Parathyroid adenoma (tissue), 2 donors: ENCODE measurements around the gene SMARCA1.

ENCODE experiments used
- H2AFZ ChIP-seq: fragments of 300-600 bp; sonication (generic); one replicate; pipeline ENCODE4 v1.7.0; 2017; ENCODE audit warnings: antibody characterized with exemption, mild to moderate bottlenecking
- H3K27ac ChIP-seq: fragments of 300-600 bp; sonication (generic); one replicate; pipeline ENCODE4 v1.7.0; 2017
- H3K27me3 ChIP-seq: fragments of 300-600 bp; sonication (generic); one replicate; pipeline ENCODE4 v1.7.0; 2017; ENCODE audit warnings: low read length; ENCODE audit not compliant: control insufficient read depth, insufficient read depth
- H3K36me3 ChIP-seq: fragments of 300-600 bp; sonication (generic); one replicate; pipeline ENCODE4 v1.7.0; 2017; ENCODE audit warnings: low read length; ENCODE audit not compliant: control insufficient read depth, insufficient read depth
- H3K4me1 ChIP-seq: fragments of 300-600 bp; sonication (generic); one replicate; pipeline ENCODE4 v1.7.0; 2017; ENCODE audit warnings: control low read depth
- H3K4me2 ChIP-seq: fragments of 300-600 bp; sonication (generic); one replicate; pipeline ENCODE4 v1.7.0; 2017; ENCODE audit warnings: low read length
- H3K4me3 ChIP-seq: fragments of 300-600 bp; sonication (generic); one replicate; pipeline ENCODE4 v1.7.0; 2017; ENCODE audit warnings: low read depth, low read length
- H3K79me2 ChIP-seq: fragments of 300-600 bp; sonication (generic); one replicate; pipeline ENCODE4 v1.7.0; 2017; ENCODE audit warnings: control low read depth
- H3K9ac ChIP-seq: fragments of 300-600 bp; sonication (generic); one replicate; pipeline ENCODE4 v1.7.0; 2017; ENCODE audit warnings: mild to moderate bottlenecking
- H3K9me3 ChIP-seq: fragments of 300-600 bp; sonication (generic); one replicate; pipeline ENCODE4 v1.7.0; 2017; ENCODE audit warnings: low read length; ENCODE audit not compliant: control insufficient read depth
- TF ChIP-seq, protein P1 (sequence below): fragments of 300-600 bp; sonication (generic); IDR thresholded peaks from one replicate; pipeline ENCODE4 v1.7.0; 2017; ENCODE audit warnings: antibody characterized with exemption, mild to moderate bottlenecking
- donor health status: primary hyperparathyroidism.

The SMARCA1 gene

DNA sequence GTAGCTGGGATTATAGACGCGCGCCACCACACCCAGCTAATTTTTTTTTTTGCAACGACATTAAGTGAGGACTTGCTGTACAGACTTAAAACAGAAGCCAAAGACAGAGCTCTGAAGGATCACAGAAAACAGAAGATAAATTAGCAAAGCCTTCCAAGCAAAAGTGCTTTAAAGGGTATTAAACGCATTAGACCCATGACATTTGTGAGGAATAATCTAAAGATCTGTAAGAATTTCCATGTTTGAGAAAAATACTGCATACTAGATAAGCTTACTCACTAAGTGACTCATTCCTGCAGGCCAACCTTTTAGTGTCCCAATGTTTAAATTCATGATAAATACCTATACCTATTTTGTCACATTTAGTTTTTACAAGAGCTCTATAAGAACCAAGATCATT lies 27.4 kb downstream of the SMARCA1 start:
- TF ChIP-seq, protein P1, sequence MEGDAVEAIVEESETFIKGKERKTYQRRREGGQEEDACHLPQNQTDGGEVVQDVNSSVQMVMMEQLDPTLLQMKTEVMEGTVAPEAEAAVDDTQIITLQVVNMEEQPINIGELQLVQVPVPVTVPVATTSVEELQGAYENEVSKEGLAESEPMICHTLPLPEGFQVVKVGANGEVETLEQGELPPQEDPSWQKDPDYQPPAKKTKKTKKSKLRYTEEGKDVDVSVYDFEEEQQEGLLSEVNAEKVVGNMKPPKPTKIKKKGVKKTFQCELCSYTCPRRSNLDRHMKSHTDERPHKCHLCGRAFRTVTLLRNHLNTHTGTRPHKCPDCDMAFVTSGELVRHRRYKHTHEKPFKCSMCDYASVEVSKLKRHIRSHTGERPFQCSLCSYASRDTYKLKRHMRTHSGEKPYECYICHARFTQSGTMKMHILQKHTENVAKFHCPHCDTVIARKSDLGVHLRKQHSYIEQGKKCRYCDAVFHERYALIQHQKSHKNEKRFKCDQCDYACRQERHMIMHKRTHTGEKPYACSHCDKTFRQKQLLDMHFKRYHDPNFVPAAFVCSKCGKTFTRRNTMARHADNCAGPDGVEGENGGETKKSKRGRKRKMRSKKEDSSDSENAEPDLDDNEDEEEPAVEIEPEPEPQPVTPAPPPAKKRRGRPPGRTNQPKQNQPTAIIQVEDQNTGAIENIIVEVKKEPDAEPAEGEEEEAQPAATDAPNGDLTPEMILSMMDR = no peak
- no peak overlapping the region for H3K9ac ChIP-seq
- H3K4me3 ChIP-seq = no peak overlapping the region
- H3K4me1 ChIP-seq = no peaks in the 10 kb centered on the region
- no peak overlapping the region for H2AFZ ChIP-seq
- H3K4me2 ChIP-seq = no peak overlapping the region
- H3K79me2 ChIP-seq = no peaks in the 10 kb centered on the region
- no peaks in the 10 kb centered on the region for H3K36me3 ChIP-seq
- no peaks in the 10 kb centered on the region for H3K27me3 ChIP-seq
- H3K9me3 ChIP-seq = no peaks in the 10 kb centered on the region
- no peak overlapping the region for H3K27ac ChIP-seq

DNA sequence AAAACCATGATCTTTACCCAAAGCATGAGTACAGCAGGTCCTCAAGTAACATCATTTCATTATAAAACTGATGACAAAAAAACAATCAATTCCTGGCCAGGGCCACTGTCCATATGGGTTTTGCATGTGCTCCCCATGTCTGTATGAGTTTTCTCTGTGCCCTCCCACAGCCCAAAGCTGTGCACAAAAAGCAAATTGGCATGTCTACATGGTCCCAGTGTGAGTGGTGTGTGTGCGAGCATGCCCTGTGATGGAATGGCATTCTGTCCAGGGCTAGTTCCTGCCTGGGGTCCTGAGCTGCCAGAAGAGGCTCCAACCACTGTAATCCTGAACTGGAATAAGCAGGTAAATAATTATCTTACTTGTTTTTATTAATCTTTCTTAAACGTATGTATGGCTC lies 28.4 kb downstream of the SMARCA1 start:
- no peak overlapping the region for H3K4me3 ChIP-seq
- no peaks in the 10 kb centered on the region for H3K79me2 ChIP-seq
- no peak overlapping the region for H3K9ac ChIP-seq
- H2AFZ ChIP-seq = no peak overlapping the region
- no peaks in the 10 kb centered on the region for H3K36me3 ChIP-seq
- no peak overlapping the region for H3K4me2 ChIP-seq
- H3K9me3 ChIP-seq = no peaks in the 10 kb centered on the region
- no peaks in the 10 kb centered on the region for H3K4me1 ChIP-seq
- no peak overlapping the region for H3K27ac ChIP-seq
- no peaks in the 10 kb centered on the region for H3K27me3 ChIP-seq
- TF ChIP-seq, protein P1 = no peak

DNA sequence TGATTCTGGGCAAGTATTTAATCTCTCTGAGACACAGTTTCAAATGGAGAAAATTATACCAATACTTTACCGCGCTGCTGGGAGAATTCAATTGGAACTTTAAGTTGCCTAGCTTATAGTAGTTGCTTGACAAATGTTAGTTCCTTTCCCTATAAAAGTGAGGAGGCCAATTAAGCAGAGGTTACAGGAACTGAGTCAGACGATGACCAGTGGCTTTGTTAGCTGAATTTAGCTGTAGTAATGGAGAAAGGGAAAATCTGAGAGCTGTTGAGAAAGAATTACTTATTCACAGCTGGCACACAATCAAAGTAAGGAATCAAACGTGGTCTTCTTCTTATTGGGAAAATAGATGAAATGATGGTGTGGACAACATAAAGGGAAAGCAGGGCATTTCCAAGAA lies 29.6 kb downstream of the SMARCA1 start:
- H3K4me3 ChIP-seq = no peak overlapping the region
- no peak overlapping the region for H3K9ac ChIP-seq
- H2AFZ ChIP-seq = no peak overlapping the region
- no peaks in the 10 kb centered on the region for H3K36me3 ChIP-seq
- no peak overlapping the region for H3K4me2 ChIP-seq
- no peaks in the 10 kb centered on the region for H3K9me3 ChIP-seq
- TF ChIP-seq, protein P1 = no peak
- no peak overlapping the region for H3K27ac ChIP-seq
- no peaks in the 10 kb centered on the region for H3K4me1 ChIP-seq
- H3K79me2 ChIP-seq = no peaks in the 10 kb centered on the region
- no peaks in the 10 kb centered on the region for H3K27me3 ChIP-seq

DNA sequence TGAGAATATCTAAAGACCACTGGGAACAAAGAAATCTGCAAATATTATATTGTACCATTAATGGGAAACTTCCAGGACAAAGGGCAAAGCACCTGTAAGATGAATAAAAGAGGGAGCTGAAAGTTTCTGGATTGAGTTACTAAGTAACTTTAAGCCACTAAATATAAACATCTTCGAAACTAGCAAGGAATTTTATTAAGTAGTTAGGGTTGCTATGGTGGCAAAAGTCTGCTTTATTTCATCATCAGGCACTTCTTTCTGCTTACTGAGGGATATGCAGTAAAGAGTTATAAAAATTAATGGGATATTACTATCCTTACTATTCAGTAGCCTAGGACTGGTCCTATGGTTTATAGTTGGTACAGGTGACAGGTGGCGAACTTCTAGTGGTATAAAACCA lies 33.0 kb downstream of the SMARCA1 start:
- Histone ChIP-seq H3K9me3 (no peaks in the 10 kb centered on the region), H3K27me3 (no peaks in the 10 kb centered on the region), H3K4me1 (no peaks in the 10 kb centered on the region), H3K4me2 (no peak overlapping the region), H3K4me3 (no peak overlapping the region), H3K79me2 (no peaks in the 10 kb centered on the region), H2AFZ (no peak overlapping the region), H3K27ac (no peak overlapping the region), H3K9ac (no peak overlapping the region), H3K36me3 (no peaks in the 10 kb centered on the region)
- TF ChIP-seq, protein P1 = no peak

DNA sequence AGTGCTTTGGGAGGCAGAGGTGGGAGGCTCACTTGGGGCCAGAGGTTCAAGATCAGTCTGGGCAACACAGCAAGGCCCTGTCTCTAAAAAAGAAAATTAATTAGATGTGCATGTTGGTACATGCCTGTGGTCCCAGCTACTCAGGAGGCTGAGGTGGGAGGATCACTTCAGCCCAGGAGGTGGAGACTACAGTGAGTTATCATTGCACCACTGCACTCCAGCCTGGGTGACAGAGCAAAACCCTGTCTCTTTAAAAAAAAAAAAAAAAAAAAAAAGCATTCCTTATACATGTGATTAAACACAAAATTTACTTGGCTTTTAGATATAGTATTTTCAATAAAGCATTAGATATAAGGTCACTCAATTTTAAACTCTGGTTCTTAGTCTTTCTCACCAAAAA lies 34.9 kb downstream of the SMARCA1 start:
- Histone ChIP-seq H3K4me1 (no peaks in the 10 kb centered on the region), H3K27me3 (no peaks in the 10 kb centered on the region), H3K27ac (no peak overlapping the region), H2AFZ (no peak overlapping the region), H3K4me3 (no peak overlapping the region), H3K9me3 (no peaks in the 10 kb centered on the region), H3K9ac (no peak overlapping the region), H3K79me2 (no peaks in the 10 kb centered on the region), H3K4me2 (no peak overlapping the region), H3K36me3 (no peaks in the 10 kb centered on the region)
- TF ChIP-seq, protein P1 = no peak
